ENCODE results near the gene AOPEP.

AOPEP gene

GRCh38 chr9:94802251-94802650 lies 75.8 kb downstream of the AOPEP start:
- no peaks in the 10 kb centered on the region for H3K27me3 Mint-ChIP-seq
- no peaks in the 10 kb centered on the region for H3K9me3 Mint-ChIP-seq
- H3K27ac Mint-ChIP-seq, result no peak overlapping the region
- peaks cover 52% of the 10 kb centered on the region for H3K4me1 Mint-ChIP-seq (ENCODE audit: low read depth)
- no peak overlapping the region for H3K4me3 Mint-ChIP-seq
- H3K36me3 Mint-ChIP-seq (ENCODE audit: low read depth), result peaks cover 71% of the 10 kb centered on the region

GRCh38 chr9:94802793-94803192 lies 76.3 kb downstream of the AOPEP start:
- no peaks in the 10 kb centered on the region for H3K9me3 Mint-ChIP-seq
- peak overlapping the region; percentile 41 for H3K27ac Mint-ChIP-seq
- peaks cover 76% of the 10 kb centered on the region for H3K36me3 Mint-ChIP-seq (ENCODE audit: low read depth)
- H3K4me1 Mint-ChIP-seq (ENCODE audit: low read depth), result peaks cover 52% of the 10 kb centered on the region
- H3K4me3 Mint-ChIP-seq, result peak overlapping the region; percentile 7
- no peaks in the 10 kb centered on the region for H3K27me3 Mint-ChIP-seq

GRCh38 chr9:94804316-94804715 lies 77.8 kb downstream of the AOPEP start:
- no peaks in the 10 kb centered on the region for H3K9me3 Mint-ChIP-seq
- no peak overlapping the region for H3K27ac Mint-ChIP-seq
- H3K36me3 Mint-ChIP-seq (ENCODE audit: low read depth), result peaks cover 70% of the 10 kb centered on the region
- H3K4me1 Mint-ChIP-seq (ENCODE audit: low read depth), result peaks cover 52% of the 10 kb centered on the region
- no peaks in the 10 kb centered on the region for H3K27me3 Mint-ChIP-seq
- H3K4me3 Mint-ChIP-seq, result no peak overlapping the region

GRCh38 chr9:94805051-94805489 lies 78.6 kb downstream of the AOPEP start:
- peaks cover 52% of the 10 kb centered on the region for H3K4me1 Mint-ChIP-seq (ENCODE audit: low read depth)
- H3K4me3 Mint-ChIP-seq, result no peak overlapping the region
- no peak overlapping the region for H3K27ac Mint-ChIP-seq
- H3K36me3 Mint-ChIP-seq (ENCODE audit: low read depth), result peaks cover 67% of the 10 kb centered on the region
- H3K9me3 Mint-ChIP-seq, result no peaks in the 10 kb centered on the region
- no peaks in the 10 kb centered on the region for H3K27me3 Mint-ChIP-seq

- Mint-ChIP-seq H3K27ac (no peak overlapping the region), H3K4me1 (ENCODE audit: low read depth) (peaks cover 52% of the 10 kb centered on the region), H3K36me3 (ENCODE audit: low read depth) (peaks cover 62% of the 10 kb centered on the region), H3K4me3 (no peak overlapping the region), H3K27me3 (no peaks in the 10 kb centered on the region), H3K9me3 (no peaks in the 10 kb centered on the region)
Observed at GRCh38 chr9:94805585-94805984, 79.1 kb downstream of the AOPEP start.

GRCh38 chr9:94806307-94806893 lies 79.9 kb downstream of the AOPEP start:
- Mint-ChIP-seq H3K9me3 (no peaks in the 10 kb centered on the region), H3K27me3 (no peaks in the 10 kb centered on the region), H3K4me1 (ENCODE audit: low read depth) (peaks cover 51% of the 10 kb centered on the region), H3K4me3 (no peak overlapping the region), H3K36me3 (ENCODE audit: low read depth) (peaks cover 54% of the 10 kb centered on the region), H3K27ac (no peak overlapping the region)

GRCh38 chr9:94807556-94807955 lies 81.1 kb downstream of the AOPEP start:
- Mint-ChIP-seq H3K27ac (no peak overlapping the region), H3K4me1 (ENCODE audit: low read depth) (peaks cover 46% of the 10 kb centered on the region), H3K9me3 (no peaks in the 10 kb centered on the region), H3K27me3 (no peaks in the 10 kb centered on the region), H3K36me3 (ENCODE audit: low read depth) (peaks cover 45% of the 10 kb centered on the region), H3K4me3 (no peak overlapping the region)

- Mint-ChIP-seq H3K4me1 (ENCODE audit: low read depth) (peaks cover 36% of the 10 kb centered on the region), H3K27ac (no peak overlapping the region), H3K27me3 (no peaks in the 10 kb centered on the region), H3K4me3 (no peak overlapping the region), H3K36me3 (ENCODE audit: low read depth) (peaks cover 38% of the 10 kb centered on the region), H3K9me3 (no peaks in the 10 kb centered on the region)
Observed at GRCh38 chr9:94808926-94809700, 82.6 kb downstream of the AOPEP start.

GRCh38 chr9:94809778-94810177 lies 83.3 kb downstream of the AOPEP start:
- Mint-ChIP-seq H3K36me3 (ENCODE audit: low read depth) (peaks cover 31% of the 10 kb centered on the region), H3K4me3 (no peak overlapping the region), H3K27ac (no peak overlapping the region), H3K27me3 (no peaks in the 10 kb centered on the region), H3K9me3 (no peaks in the 10 kb centered on the region), H3K4me1 (ENCODE audit: low read depth) (peaks cover 29% of the 10 kb centered on the region)

GRCh38 chr9:94811074-94811473 lies 84.6 kb downstream of the AOPEP start:
- peaks cover 22% of the 10 kb centered on the region for H3K36me3 Mint-ChIP-seq (ENCODE audit: low read depth)
- H3K9me3 Mint-ChIP-seq, result no peaks in the 10 kb centered on the region
- no peaks in the 10 kb centered on the region for H3K27me3 Mint-ChIP-seq
- H3K27ac Mint-ChIP-seq, result peak overlapping the region; percentile 15
- H3K4me1 Mint-ChIP-seq (ENCODE audit: low read depth), result peaks cover 19% of the 10 kb centered on the region
- H3K4me3 Mint-ChIP-seq, result no peak overlapping the region

- Mint-ChIP-seq H3K27ac (no peak overlapping the region), H3K4me3 (no peak overlapping the region), H3K36me3 (ENCODE audit: low read depth) (peaks cover 9% of the 10 kb centered on the region), H3K4me1 (ENCODE audit: low read depth) (peaks cover 12% of the 10 kb centered on the region), H3K9me3 (no peaks in the 10 kb centered on the region), H3K27me3 (no peaks in the 10 kb centered on the region)
Observed at GRCh38 chr9:94812343-94812742, 85.8 kb downstream of the AOPEP start.

GRCh38 chr9:94813379-94813778 lies 86.9 kb downstream of the AOPEP start:
- peaks cover 4% of the 10 kb centered on the region for H3K36me3 Mint-ChIP-seq (ENCODE audit: low read depth)
- H3K4me1 Mint-ChIP-seq (ENCODE audit: low read depth), result peaks cover 12% of the 10 kb centered on the region
- no peak overlapping the region for H3K4me3 Mint-ChIP-seq
- H3K27ac Mint-ChIP-seq, result no peak overlapping the region
- H3K9me3 Mint-ChIP-seq, result no peaks in the 10 kb centered on the region
- H3K27me3 Mint-ChIP-seq, result no peaks in the 10 kb centered on the region

- Mint-ChIP-seq H3K27me3 (no peaks in the 10 kb centered on the region), H3K4me3 (no peak overlapping the region), H3K27ac (no peak overlapping the region), H3K4me1 (ENCODE audit: low read depth) (peaks cover 16% of the 10 kb centered on the region), H3K9me3 (no peaks in the 10 kb centered on the region), H3K36me3 (ENCODE audit: low read depth) (peaks cover 11% of the 10 kb centered on the region)
Observed at GRCh38 chr9:94817291-94818177, 91.0 kb downstream of the AOPEP start.

- Mint-ChIP-seq H3K36me3 (ENCODE audit: low read depth) (peaks cover 13% of the 10 kb centered on the region), H3K4me3 (no peak overlapping the region), H3K27ac (no peak overlapping the region), H3K27me3 (no peaks in the 10 kb centered on the region), H3K9me3 (no peaks in the 10 kb centered on the region), H3K4me1 (ENCODE audit: low read depth) (peaks cover 10% of the 10 kb centered on the region)
Observed at GRCh38 chr9:94818178-94818541, 91.7 kb downstream of the AOPEP start.

GRCh38 chr9:94819161-94819687 lies 92.7 kb downstream of the AOPEP start:
- no peaks in the 10 kb centered on the region for H3K27me3 Mint-ChIP-seq
- no peaks in the 10 kb centered on the region for H3K9me3 Mint-ChIP-seq
- peaks cover 10% of the 10 kb centered on the region for H3K4me1 Mint-ChIP-seq (ENCODE audit: low read depth)
- no peak overlapping the region for H3K27ac Mint-ChIP-seq
- peaks cover 12% of the 10 kb centered on the region for H3K36me3 Mint-ChIP-seq (ENCODE audit: low read depth)
- H3K4me3 Mint-ChIP-seq, result no peak overlapping the region

All from stimulated activated naive CD8-positive, alpha-beta T cell treated with anti-CD3 and anti-CD28 coated beads, Interleukin-15, Interleukin-2, amounts not matched to agents 100 ng/mL and 50 ng/mL, for 24 hours (primary cell).